ENCODE measurements around the gene BTBD17.
"Not testable (repeated sequence)": the region's sequence is repeated elsewhere in the genome, so short reads cannot be mapped to it uniquely, and the experiment has no call there.

BTBD17 gene

GRCh38 chr17:74361230-74362068, at the start of gene BTBD17:
Gene BTBD17 (minus strand): TSS chr17:74361868. CDS start chr17:74361819, 49 bp downstream.
- DNase-seq = peak; percentile 26

GRCh38 chr17:74410001-74410443, 48.4 kb upstream of the BTBD17 start:
- DNase-seq = no peak

- no peak for DNase-seq
These were observed 47.1 kb upstream of the BTBD17 start for GRCh38 chr17:74408815-74409214.

- no peak for DNase-seq
These were observed 46.6 kb upstream of the BTBD17 start for GRCh38 chr17:74408262-74408661.

- no peak for DNase-seq
These were observed 45.7 kb upstream of the BTBD17 start for GRCh38 chr17:74407384-74407783.

GRCh38 chr17:74405311-74405710, 43.6 kb upstream of the BTBD17 start:
- not testable (repeated sequence) for DNase-seq

GRCh38 chr17:74404789-74405188, 43.1 kb upstream of the BTBD17 start:
- no peak for DNase-seq

- DNase-seq = no peak
These were observed 42.5 kb upstream of the BTBD17 start for GRCh38 chr17:74404218-74404617.

GRCh38 chr17:74403512-74404137, 42.0 kb upstream of the BTBD17 start:
- no peak for DNase-seq

- no peak for DNase-seq
These were observed 40.4 kb upstream of the BTBD17 start for GRCh38 chr17:74402048-74402447.

GRCh38 chr17:74396567-74396966, 34.9 kb upstream of the BTBD17 start:
- no peak for DNase-seq

GRCh38 chr17:74394977-74395376, 33.3 kb upstream of the BTBD17 start:
- no peak for DNase-seq

GRCh38 chr17:74394275-74394950, 32.7 kb upstream of the BTBD17 start:
- no peak for DNase-seq

- DNase-seq = no peak
These were observed 31.8 kb upstream of the BTBD17 start for GRCh38 chr17:74393346-74393942.

- DNase-seq = no peak
These were observed 31.2 kb upstream of the BTBD17 start for GRCh38 chr17:74392848-74393247.

GRCh38 chr17:74391771-74392170, 30.1 kb upstream of the BTBD17 start:
- no peak for DNase-seq

GRCh38 chr17:74390680-74391653, 29.3 kb upstream of the BTBD17 start:
- no peak for DNase-seq

- DNase-seq = no peak
These were observed 28.4 kb upstream of the BTBD17 start for GRCh38 chr17:74389937-74390679.

GRCh38 chr17:74389084-74389753, 27.6 kb upstream of the BTBD17 start:
- DNase-seq = no peak

- DNase-seq = no peak
These were observed 25.9 kb upstream of the BTBD17 start for GRCh38 chr17:74387365-74388218.

Measured in stimulated activated CD4-positive, alpha-beta T cell treated with anti-CD3 and anti-CD28 coated beads, Interleukin-4, amount 100 ng/mL, for 24 hours (primary cell).